GM21619 (cell line): ENCODE data around the gene POLDIP2.

ENCODE experiments used
- ATAC-seq: cut with Tn5 transposase; IDR thresholded peaks from one replicate; pipeline ENCODE4 v1.9.1; 2021; ENCODE audit not compliant: unreplicated experiment

The POLDIP2 gene

GRCh38 chr17:28317966-28318758 is 39.2 kb downstream of the POLDIP2 start:
- ATAC-seq = peak; percentile 4

- ATAC-seq = no peak
Observed at GRCh38 chr17:28317099-28317965, 40.0 kb downstream of the POLDIP2 start.

DNA sequence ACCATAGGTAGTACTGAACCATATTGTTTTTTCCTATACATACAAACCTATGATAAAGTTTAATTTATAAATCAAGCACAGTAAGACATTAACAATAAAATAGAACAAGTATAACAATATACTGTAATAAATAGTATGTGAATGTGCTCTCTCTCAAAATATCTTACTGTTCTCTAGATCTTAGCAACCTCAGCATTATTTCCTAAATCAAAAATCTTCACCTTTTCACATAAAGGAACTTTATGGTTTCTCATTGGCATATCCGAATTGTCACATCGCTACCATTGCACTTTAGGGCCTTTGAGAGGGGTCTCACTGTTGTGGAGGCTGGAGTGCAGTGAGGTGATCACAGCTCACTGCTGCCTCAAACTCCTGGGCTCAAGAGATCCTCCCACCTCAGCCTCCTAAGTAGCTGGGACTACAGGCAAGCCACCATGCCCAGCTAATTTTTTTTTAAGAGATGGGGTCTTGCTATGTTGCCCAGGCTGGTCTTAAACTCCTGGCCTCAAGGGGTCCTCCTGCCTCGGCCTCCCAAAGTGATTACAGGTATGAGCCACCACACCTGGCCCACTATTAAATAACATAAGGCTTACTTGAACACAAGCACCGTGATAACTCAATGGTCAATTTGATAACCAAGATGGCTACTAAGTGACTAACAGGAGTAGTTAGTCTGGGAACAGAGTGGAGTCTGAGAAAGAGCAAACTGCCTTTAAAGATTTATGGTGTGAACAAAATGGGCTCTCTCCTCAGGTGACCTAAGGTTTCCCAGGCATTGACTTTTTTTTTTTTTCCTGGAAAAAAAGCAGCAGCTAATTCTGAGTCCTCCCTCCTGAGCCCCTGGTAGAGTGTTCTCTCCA is 41.3 kb downstream of the POLDIP2 start:
- no peak for ATAC-seq

DNA sequence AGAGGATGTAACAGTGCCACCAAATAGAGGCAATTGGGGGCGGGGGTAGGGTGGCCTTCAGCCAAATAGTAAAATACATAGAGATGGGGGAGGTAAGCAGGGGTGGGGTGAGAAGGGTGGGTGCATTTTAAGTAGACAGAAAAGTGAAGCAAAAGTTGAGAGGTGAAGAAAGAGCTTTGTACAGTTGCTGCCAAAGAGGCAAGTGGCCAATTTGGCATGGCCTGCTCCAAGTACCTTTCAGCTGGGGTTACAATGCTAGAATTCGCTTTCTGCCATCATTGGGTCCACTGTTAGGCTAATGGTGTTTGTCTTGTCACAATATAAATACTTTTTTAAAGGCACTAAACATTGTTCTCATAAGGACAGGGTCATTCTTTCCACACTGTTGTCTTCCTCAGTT is 43.5 kb downstream of the POLDIP2 start:
- no peak for ATAC-seq

DNA sequence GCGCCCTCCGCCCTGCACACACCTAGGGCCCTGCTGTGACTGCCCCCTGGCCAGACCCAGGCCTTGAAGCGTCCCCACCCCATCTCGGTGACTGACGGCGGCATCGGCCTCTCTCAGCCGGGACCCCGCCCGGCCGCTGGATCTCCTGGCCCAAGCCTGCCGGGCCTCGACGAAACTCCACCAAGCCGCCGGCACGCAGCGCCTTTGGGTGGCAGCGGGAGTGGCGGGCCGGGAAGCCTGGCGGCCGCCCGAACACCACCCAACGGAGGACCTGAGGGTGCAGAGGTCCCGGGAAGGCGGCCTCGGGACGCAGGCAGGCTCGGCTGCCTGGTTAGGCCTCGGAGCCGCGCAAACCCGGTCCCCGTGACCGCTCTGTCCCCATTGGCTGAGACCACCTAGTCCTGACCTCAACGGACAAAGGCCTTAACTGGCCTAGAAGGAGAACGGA is 50.3 kb downstream of the POLDIP2 start:
- ATAC-seq = no peak

DNA sequence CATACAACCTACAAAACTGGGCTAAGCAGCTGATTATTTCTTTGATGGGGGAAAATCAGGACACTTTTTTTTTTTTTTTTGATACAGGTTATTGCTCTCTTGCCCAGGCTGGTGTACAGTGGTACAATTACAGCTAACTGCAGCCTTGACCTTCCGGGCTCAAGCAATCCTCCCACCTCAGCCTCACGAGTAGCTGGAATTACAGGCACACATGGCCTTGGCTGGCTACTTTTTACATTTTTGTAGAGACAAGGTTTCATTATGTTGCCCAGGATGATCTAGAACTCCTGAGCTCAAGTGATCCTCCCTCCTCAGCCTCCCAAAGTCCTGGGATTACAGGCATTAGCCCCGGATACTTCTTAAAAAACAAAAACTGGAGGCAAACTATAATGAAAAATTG is 58.9 kb downstream of the POLDIP2 start:
- ATAC-seq = no peak
